Chondrocyte (in vitro differentiated cells): ENCODE results near the gene ECHDC1. TPM values are rescaled to one million over a fixed set of nuclear protein-coding genes. Genes with fewer than 3 reads are reported as not detected.

Experiments
- DNase-seq: peaks from one replicate; pipeline ENCODE4 v3.0.0; 2021; ENCODE audit warnings: mixed read lengths, low spot score
- H3K27ac Mint-ChIP-seq: one replicate; pipeline ENCODE4 v1.8.0; 2021; ENCODE audit warnings: mild to moderate bottlenecking, moderate library complexity, mixed read lengths; ENCODE audit not compliant: unreplicated experiment
- H3K27me3 Mint-ChIP-seq: 2 replicates; pipeline ENCODE4 v1.8.0; 2021; ENCODE audit warnings: low read depth, mixed read lengths
- H3K36me3 Mint-ChIP-seq: 2 replicates; pipeline ENCODE4 v1.8.0; 2021; ENCODE audit warnings: low read depth, mixed read lengths
- H3K4me1 Mint-ChIP-seq: 2 replicates; pipeline ENCODE4 v1.8.0; 2021; ENCODE audit warnings: low read depth, mild to moderate bottlenecking, mixed read lengths
- H3K4me3 Mint-ChIP-seq: one replicate; pipeline ENCODE4 v1.8.0; 2021; ENCODE audit warnings: mild to moderate bottlenecking, moderate library complexity, mixed read lengths; ENCODE audit not compliant: unreplicated experiment
- H3K9me3 Mint-ChIP-seq: 2 replicates; pipeline ENCODE4 v1.8.0; 2021; ENCODE audit warnings: low read depth, mixed read lengths
- CTCF ChIP-seq: fragments of 200-600 bp; sonication (generic); IDR thresholded peaks from 2 replicates; pipeline ENCODE4 v1.5.0; 2021; ENCODE audit warnings: antibody characterized with exemption, mild to moderate bottlenecking, moderate library complexity
- total RNA-seq: library from RNA; stranded (reverse); gene quantifications from 3 replicates; pipeline ENCODE4 v1.2.1, GENCODE V29; 2021

Gene ECHDC1
- total RNA-seq, 1 donor from 2014 or later = 40.4 TPM

- Mint-ChIP-seq H3K9me3 (no peaks in the 10 kb centered on the region), H3K4me1 (no peaks in the 10 kb centered on the region), H3K36me3 (peaks cover 34% of the 10 kb centered on the region), H3K4me3 (no peak overlapping the region), H3K27ac (peak overlapping the region; percentile 19), H3K27me3 (no peaks in the 10 kb centered on the region)
- DNase-seq = no peak
- no peak for TF ChIP-seq CTCF
Observed at GRCh38 chr6:127282184-127282583, 61.2 kb downstream of the ECHDC1 start.

GRCh38 chr6:127279815-127280214 lies 63.6 kb downstream of the ECHDC1 start:
- Mint-ChIP-seq H3K27me3 (no peaks in the 10 kb centered on the region), H3K4me3 (no peak overlapping the region), H3K27ac (no peak overlapping the region), H3K36me3 (peaks cover 18% of the 10 kb centered on the region), H3K9me3 (no peaks in the 10 kb centered on the region), H3K4me1 (peaks cover 3% of the 10 kb centered on the region)
- no peak for DNase-seq
- TF ChIP-seq CTCF = no peak

- DNase-seq = no peak
- Mint-ChIP-seq H3K27ac (no peak overlapping the region), H3K9me3 (no peaks in the 10 kb centered on the region), H3K4me1 (peaks cover 9% of the 10 kb centered on the region), H3K27me3 (no peaks in the 10 kb centered on the region), H3K4me3 (no peak overlapping the region), H3K36me3 (peaks cover 14% of the 10 kb centered on the region)
- no peak for TF ChIP-seq CTCF
Observed at GRCh38 chr6:127277878-127278843, 65.2 kb downstream of the ECHDC1 start.

GRCh38 chr6:127276331-127276730 lies 67.1 kb downstream of the ECHDC1 start:
- no peak overlapping the region for H3K27ac Mint-ChIP-seq

GRCh38 chr6:127273499-127273898 lies 69.9 kb downstream of the ECHDC1 start:
- H3K4me3 Mint-ChIP-seq = no peak overlapping the region
- H3K27ac Mint-ChIP-seq = no peak overlapping the region
- peaks cover 41% of the 10 kb centered on the region for H3K4me1 Mint-ChIP-seq
- DNase-seq = no peak
- no peak for TF ChIP-seq CTCF
- H3K9me3 Mint-ChIP-seq = no peaks in the 10 kb centered on the region
- no peaks in the 10 kb centered on the region for H3K36me3 Mint-ChIP-seq
- H3K27me3 Mint-ChIP-seq = no peaks in the 10 kb centered on the region

More at GRCh38 chr6:127276331-127276730, 67.1 kb downstream of the ECHDC1 start:
- H3K27me3 Mint-ChIP-seq = no peaks in the 10 kb centered on the region
- H3K9me3 Mint-ChIP-seq = no peaks in the 10 kb centered on the region
- no peak overlapping the region for H3K4me3 Mint-ChIP-seq
- H3K4me1 Mint-ChIP-seq = peaks cover 18% of the 10 kb centered on the region
- H3K36me3 Mint-ChIP-seq = peaks cover 2% of the 10 kb centered on the region
- no peak for DNase-seq
- no peak for TF ChIP-seq CTCF
